Measurements from ENCODE around the gene CEP104. TPM values are rescaled to one million over a fixed set of nuclear protein-coding genes. Genes with fewer than 3 reads are reported as not detected.

The CEP104 gene
- total and polyA plus RNA-seq, 9 of the 15 experiments (the other 6 are each of a cell fraction or from before 2014, with no cell fraction given) = 11.2 to 63.4 (median 42.6) TPM

DNA sequence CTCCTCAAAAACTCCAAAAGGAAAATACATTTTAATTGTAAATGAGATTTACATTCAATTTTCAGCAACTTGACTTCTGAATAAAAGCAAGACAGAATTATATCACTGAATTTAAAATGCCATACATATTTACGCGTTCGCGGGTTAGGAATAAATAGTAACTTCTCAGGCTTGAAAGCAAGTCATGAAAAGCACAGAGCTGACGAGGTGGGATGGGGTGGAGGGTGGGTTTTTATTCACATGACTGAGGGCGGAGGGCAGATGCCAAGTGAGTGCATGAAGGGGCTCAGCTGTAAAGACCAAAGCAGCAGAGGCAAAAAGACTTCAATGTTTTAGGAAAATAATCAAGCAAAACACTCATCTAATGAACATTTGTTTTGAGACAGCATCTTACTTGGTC, 5.7 kb downstream of the CEP104 start:
- WGBS (ENCODE audit: insufficient coverage, low coverage, missing lambda C conversion rate) = 95% methylated on average over 6 of the region's 6 CpGs
- POLR2A ChIA-PET = interaction anchor here (0.6 to 1.2 kb wide), 2 partner anchors 10 to 19 kb away, joined by 3 to 4 read pairs; no protein-coding TSS in a partner anchor
- no peak for FAIRE-seq
- H3K9ac ChIP-seq (ENCODE audit: insufficient read depth in 1 of 2, low read depth in 2 of 2, low read length in 2 of 2) = no peak overlapping the region
- CTCF ChIA-PET (ENCODE audit: low intra/inter-chr PET ratio) = no interaction called here
- H4K20me1 ChIP-seq (replicated peaks; ENCODE audit: control insufficient read depth, insufficient read depth, low read length) = peaks cover 4% of the 10 kb centered on the region; the same call in 1 of the 2 replicates
- intact Hi-C loops (cut with micrococcal nuclease) = no loop called here
- in situ Hi-C loops (cut with MboI) = no loop called here
- H3K79me2 ChIP-seq (ENCODE audit: control insufficient read depth, insufficient read depth, low read length) = peaks cover 19% of the 10 kb centered on the region
- H3K27me3 ChIP-seq (ENCODE audit: control insufficient read depth in 2 of 2, insufficient read depth in 2 of 2, low read length in 2 of 2) = no peaks in the 10 kb centered on the region
- no peak for DNase-seq (ENCODE audit: extremely low read depth in 1 of 4, low spot score in 3 of 4)
- no peaks in the 10 kb centered on the region for H3K9me1 ChIP-seq (ENCODE audit: control insufficient read depth, insufficient read depth, low read length)
- no peak overlapping the region for H3K4me2 ChIP-seq (ENCODE audit: insufficient read depth, low read length)
- H3K4me1 ChIP-seq (replicated peaks in 1 of 2; ENCODE audit: control insufficient read depth in 2 of 2, insufficient read depth in 2 of 2, low read length in 2 of 2) = peaks cover 0 to 6% of the 10 kb centered on the region in 2 experiments; a peak in 3 of 5 replicates
- no peak for TF ChIP-seq CREM (IDR thresholded peaks at IDR 0.05; ENCODE audit: low read depth)
- no peak for ATAC-seq
- no TSS peak for BruUV-seq (replicated peaks)
- H3K36me3 ChIP-seq (ENCODE audit: control insufficient read depth, insufficient read depth, low read length) = peaks cover 32% of the 10 kb centered on the region; the same call in 2 of the 3 replicates
- H3K4me3 ChIP-seq = no peak overlapping the region
- H3K9me3 ChIP-seq (replicated peaks; ENCODE audit: control insufficient read depth, insufficient read depth, low read depth, low read length) = no peaks in the 10 kb centered on the region
- no peak overlapping the region for H2AFZ ChIP-seq (ENCODE audit: low read depth, low read length)
- no peak overlapping the region for H3K27ac ChIP-seq (ENCODE audit: extremely low read depth, low read depth, low read length)

DNA sequence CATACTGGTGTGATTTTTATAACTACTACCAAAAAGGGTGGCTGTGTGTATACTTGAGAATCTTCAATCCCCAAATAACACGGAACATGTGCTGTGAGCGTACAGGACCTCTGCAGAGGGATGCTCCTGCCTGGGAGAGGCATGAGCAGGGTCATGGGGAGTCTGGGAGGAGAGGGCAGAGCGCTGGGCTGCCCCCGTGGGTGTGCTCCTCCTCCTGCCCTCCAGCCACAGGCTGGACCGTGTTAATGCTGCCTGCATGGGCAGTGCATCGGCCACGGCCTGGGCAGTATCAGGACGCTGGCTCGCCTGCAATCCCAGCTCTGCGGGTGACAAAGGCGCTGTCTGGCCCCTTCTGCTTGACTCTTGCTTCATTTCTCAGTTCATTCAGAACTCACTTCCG, 6.2 kb downstream of the CEP104 start:
- H3K27me3 ChIP-seq (ENCODE audit: control insufficient read depth in 2 of 2, insufficient read depth in 2 of 2, low read length in 2 of 2) = no peaks in the 10 kb centered on the region
- ATAC-seq (no peak), FAIRE-seq (no peak), DNase-seq (ENCODE audit: extremely low read depth in 1 of 4, low spot score in 3 of 4) (no peak)
- peaks cover 4% of the 10 kb centered on the region; the same call in 1 of the 2 replicates for H4K20me1 ChIP-seq (replicated peaks; ENCODE audit: control insufficient read depth, insufficient read depth, low read length)
- POLR2A ChIA-PET = no interaction called here
- H3K4me2 ChIP-seq (ENCODE audit: insufficient read depth, low read length) = no peak overlapping the region
- no peaks in the 10 kb centered on the region for H3K9me3 ChIP-seq (replicated peaks; ENCODE audit: control insufficient read depth, insufficient read depth, low read depth, low read length)
- no peaks in the 10 kb centered on the region for H3K9me1 ChIP-seq (ENCODE audit: control insufficient read depth, insufficient read depth, low read length)
- in situ Hi-C loops (cut with MboI) = no loop called here
- no peak overlapping the region; a peak in 1 of 4 replicates for H3K9ac ChIP-seq (ENCODE audit: insufficient read depth in 1 of 2, low read depth in 2 of 2, low read length in 2 of 2)
- CTCF ChIA-PET (ENCODE audit: low intra/inter-chr PET ratio) = no interaction called here
- H3K4me1 ChIP-seq (replicated peaks in 1 of 2; ENCODE audit: control insufficient read depth in 2 of 2, insufficient read depth in 2 of 2, low read length in 2 of 2) = peaks cover 0 to 2% of the 10 kb centered on the region in 2 experiments; a peak in 3 of 5 replicates
- WGBS (ENCODE audit: insufficient coverage, low coverage, missing lambda C conversion rate) = 80% methylated on average over 10 of the region's 12 CpGs
- H3K36me3 ChIP-seq (ENCODE audit: control insufficient read depth, insufficient read depth, low read length) = peaks cover 32% of the 10 kb centered on the region; the same call in 2 of the 3 replicates
- intact Hi-C loops (cut with micrococcal nuclease) = no loop called here
- TF ChIP-seq SPI1 (IDR thresholded peaks at IDR 0.05; ENCODE audit: borderline replicate concordance, low read depth, low read length) (no peak), SIRT6 (IDR thresholded peaks at IDR 0.05; ENCODE audit: low read depth, low read length) (no peak)
- H3K27ac ChIP-seq (ENCODE audit: extremely low read depth, low read depth, low read length) = no peak overlapping the region
- H3K79me2 ChIP-seq (ENCODE audit: control insufficient read depth, insufficient read depth, low read length) = peaks cover 15% of the 10 kb centered on the region
- no peak overlapping the region for H3K4me3 ChIP-seq
- H2AFZ ChIP-seq (ENCODE audit: low read depth, low read length) = no peak overlapping the region
- no TSS peak for BruUV-seq (replicated peaks)
